AG04449 (cell line): Measurements from ENCODE around the gene C22orf39.

Source experiments
- CTCF ChIA-PET: fragments of 350-600 bp; formaldehyde crosslinking; extraction: SDS; loops from one replicate; lab custom pipeline; 2021; ENCODE audit warnings: antibody characterized with exemption; lab: Yijun Ruan, JAX
- POLR2A ChIA-PET: fragments of 400-600, 350-600 bp; formaldehyde crosslinking; extraction: SDS; loops from one replicate; lab custom pipeline; 2020; ENCODE audit warnings: antibody characterized with exemption, inconsistent platforms; lab: Yijun Ruan, JAX
- DNase-seq: peaks from one replicate; pipeline ENCODE4 v3.0.0-alpha.2; 2010; ENCODE audit warnings: low read depth, low spot score
- H3K4me3 ChIP-seq: 2 replicates; pipeline ENCODE4 v1.5.1; 2011; ENCODE audit warnings: low read depth, mild to moderate bottlenecking, control low read depth, low read length
- TF ChIP-seq, protein P1 (sequence below): IDR thresholded peaks from one replicate; pipeline ENCODE4 v1.5.1; 2011; ENCODE audit warnings: mild to moderate bottlenecking, moderate library complexity, low read length, control low read depth, inconsistent platforms; ENCODE audit not compliant: insufficient read depth; ENCODE audit errors: missing control alignments

Gene C22orf39

DNA sequence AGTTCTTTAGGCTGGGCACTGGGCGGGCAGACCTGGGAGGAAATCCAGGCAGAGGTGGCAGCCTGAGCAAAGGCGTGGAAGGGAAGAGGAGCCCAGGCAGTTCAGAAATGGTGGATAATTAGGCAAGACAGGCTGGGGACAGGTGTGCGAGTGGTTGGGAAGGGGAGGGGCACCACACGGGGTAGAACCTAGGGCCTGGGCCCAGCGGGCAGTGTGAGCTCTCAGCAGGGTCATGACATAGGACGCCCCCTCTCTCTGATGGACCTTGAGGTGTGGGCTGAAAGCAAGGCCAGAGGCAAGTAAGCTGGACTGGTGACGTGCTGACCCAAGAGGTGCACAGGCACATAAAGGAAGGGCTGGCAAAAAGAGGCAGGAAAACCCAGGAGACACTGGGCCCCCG lies 24.7 kb upstream of the C22orf39 start:
- TF ChIP-seq, protein P1, sequence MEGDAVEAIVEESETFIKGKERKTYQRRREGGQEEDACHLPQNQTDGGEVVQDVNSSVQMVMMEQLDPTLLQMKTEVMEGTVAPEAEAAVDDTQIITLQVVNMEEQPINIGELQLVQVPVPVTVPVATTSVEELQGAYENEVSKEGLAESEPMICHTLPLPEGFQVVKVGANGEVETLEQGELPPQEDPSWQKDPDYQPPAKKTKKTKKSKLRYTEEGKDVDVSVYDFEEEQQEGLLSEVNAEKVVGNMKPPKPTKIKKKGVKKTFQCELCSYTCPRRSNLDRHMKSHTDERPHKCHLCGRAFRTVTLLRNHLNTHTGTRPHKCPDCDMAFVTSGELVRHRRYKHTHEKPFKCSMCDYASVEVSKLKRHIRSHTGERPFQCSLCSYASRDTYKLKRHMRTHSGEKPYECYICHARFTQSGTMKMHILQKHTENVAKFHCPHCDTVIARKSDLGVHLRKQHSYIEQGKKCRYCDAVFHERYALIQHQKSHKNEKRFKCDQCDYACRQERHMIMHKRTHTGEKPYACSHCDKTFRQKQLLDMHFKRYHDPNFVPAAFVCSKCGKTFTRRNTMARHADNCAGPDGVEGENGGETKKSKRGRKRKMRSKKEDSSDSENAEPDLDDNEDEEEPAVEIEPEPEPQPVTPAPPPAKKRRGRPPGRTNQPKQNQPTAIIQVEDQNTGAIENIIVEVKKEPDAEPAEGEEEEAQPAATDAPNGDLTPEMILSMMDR, result no peak
- POLR2A ChIA-PET, result interaction anchor here (1.5 kb wide), 1 partner anchor 9 kb away, joined by 3 read pairs; no protein-coding TSS in a partner anchor
- no peak for DNase-seq

DNA sequence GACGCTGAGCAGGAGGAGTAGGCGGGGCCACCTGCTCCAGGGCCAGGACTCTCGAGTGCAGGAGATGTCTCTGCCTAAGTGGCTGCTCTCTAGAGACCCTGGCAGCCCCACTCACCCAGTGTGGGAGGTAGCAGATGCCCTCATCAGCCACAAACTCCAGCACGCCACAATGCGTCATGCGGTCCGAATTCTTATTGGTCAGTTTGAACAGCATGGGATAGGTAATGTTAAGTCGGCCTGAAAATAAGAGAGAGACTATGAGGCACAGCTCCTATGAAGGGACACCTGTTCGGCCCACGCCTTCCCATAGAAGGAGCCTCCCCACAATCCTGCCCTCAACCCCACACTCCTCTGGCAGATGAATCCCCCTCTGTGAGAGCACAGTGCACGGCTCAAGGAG lies 24.1 kb upstream of the C22orf39 start:
- H3K4me3 ChIP-seq, result no peak overlapping the region
- ChIA-PET CTCF (interaction anchor here (0.8 kb wide), 1 partner anchor 173 kb away, joined by 6 read pairs; no protein-coding TSS in a partner anchor), POLR2A (no interaction called here)
- no peak for DNase-seq
- TF ChIP-seq, protein P1, result no peak

More for the DNA sequence above, 24.7 kb upstream of the C22orf39 start:
- H3K4me3 ChIP-seq, result no peak overlapping the region
- CTCF ChIA-PET, result interaction anchor here (0.8 to 2.8 kb wide), 2 partner anchors 8 to 173 kb away, joined by 6 to 17 read pairs; no protein-coding TSS in a partner anchor

DNA sequence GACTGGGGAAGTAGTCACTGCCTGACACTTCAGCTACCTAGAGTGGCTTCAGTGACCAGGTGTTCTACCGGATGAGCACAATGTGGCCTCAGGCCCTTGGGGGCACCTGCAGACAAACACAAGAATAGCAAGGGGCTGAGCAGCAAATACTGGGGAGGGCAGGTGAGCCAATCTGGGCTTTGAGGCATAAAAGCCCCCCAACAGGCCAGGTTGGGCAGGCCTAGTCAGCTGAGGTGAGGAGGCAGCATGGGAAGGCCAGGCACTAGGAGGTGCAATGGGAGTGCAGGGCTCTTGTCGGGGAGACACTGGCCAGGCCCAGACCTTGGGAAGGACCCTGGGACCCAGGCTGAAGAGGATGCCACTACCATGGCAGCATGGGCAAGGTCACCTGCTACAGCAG lies 22.5 kb upstream of the C22orf39 start:
- TF ChIP-seq, protein P1, result no peak
- DNase-seq, result no peak
- no peak overlapping the region for H3K4me3 ChIP-seq
- ChIA-PET CTCF (no interaction called here), POLR2A (no interaction called here)

DNA sequence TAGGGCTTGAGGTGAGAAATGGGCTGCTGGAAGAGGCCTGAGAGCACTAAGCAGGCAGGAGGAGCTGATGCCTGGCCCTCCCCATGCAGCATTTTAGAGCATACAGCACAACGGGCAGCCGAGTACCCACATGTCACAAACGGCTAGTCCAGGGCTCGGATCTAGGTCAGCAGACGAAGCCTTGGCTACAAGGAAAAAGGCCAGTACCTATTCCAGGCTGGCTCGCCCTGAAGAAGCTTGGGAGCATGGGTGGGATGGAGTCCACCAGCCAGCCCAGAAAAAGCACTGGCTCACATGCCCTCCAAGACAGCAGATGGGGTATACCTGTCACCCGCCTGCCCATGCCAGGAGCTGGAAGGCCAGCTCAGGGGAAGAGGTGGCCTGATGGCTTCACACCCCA lies 21.9 kb upstream of the C22orf39 start:
- ChIA-PET CTCF (interaction anchor here (1.2 kb wide), 1 partner anchor 160 kb away, joined by 3 read pairs; no protein-coding TSS in a partner anchor), POLR2A (no interaction called here)
- DNase-seq, result no peak
- no peak overlapping the region for H3K4me3 ChIP-seq
- TF ChIP-seq, protein P1, result no peak

DNA sequence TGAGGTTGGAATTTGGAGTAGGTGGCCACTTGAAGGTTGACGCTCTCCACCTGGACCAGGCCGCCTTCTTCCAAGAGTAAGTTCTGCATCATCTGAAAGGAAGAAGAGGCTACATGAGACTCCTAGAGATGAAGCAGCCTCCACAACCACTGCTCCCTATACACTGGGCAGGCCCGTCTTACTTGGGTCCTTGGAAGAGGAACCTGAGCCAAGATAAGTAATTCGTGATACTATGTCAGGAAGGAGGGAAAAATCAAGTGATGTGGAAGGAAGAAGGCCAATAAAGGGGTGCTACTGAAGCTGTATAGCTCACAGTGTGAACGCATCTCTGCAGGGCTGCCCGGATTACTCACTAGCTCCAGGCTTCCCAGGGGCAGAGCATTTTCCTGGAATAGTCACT lies 20.4 kb upstream of the C22orf39 start:
- CTCF ChIA-PET, result interaction anchor here (0.9 to 1.0 kb wide), 2 partner anchors 9 kb away, joined by 3 read pairs; no protein-coding TSS in a partner anchor
- TF ChIP-seq, protein P1, result no peak
- H3K4me3 ChIP-seq, result no peak overlapping the region

DNA sequence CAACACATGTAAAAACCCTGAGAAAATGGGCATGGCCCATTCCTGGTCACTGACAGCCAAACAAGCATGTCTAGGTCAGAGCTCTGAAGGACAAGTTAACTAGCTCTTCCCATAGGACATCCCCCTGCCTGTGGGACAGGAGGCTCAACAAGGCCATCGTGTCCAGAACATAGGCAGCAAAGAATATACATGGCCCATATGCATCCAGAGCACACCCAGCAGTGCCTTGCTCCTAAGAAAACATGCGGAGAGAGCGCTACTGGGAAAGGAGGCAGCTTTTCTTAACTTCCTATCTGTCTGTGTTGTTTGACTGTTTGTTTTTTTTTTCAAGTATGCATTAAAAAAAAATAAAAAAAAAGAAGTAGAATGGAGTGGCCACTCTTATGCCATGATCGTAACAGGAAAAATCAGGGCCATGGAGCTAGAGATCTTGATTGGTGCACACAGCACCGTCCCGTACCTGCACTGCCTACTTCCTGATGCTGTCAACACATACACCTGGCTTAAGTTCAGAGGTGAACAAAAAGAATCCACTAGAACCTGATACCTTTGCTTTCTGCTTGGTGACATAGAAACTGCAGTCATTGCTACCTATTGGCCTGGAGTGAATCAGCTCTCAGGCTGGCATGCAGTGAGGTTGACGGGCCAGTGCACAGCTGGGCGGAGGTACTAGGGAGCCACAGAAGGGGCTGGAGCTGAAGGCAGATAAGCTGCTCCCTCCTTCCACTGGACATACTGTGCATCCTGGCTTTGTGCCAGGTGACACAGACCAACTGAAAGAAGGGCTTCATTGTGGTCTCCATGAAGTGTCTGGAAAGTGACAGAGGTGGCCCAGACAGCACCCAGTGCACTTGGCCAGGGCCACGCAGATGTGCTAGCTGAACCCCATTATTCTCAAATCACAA lies 19.6 kb upstream of the C22orf39 start:
- H3K4me3 ChIP-seq, result no peak overlapping the region
- POLR2A ChIA-PET, result no interaction called here
- DNase-seq, result no peak
- CTCF ChIA-PET, result interaction anchor here (1.4 kb wide), 1 partner anchor 163 kb away, joined by 6 read pairs; no protein-coding TSS in a partner anchor
- TF ChIP-seq, protein P1, result no peak

More for the DNA sequence above, 20.4 kb upstream of the C22orf39 start:
- POLR2A ChIA-PET, result no interaction called here
- no peak for DNase-seq
